RWPE2 (cell line): Measurements from ENCODE around the gene DOCK7.

ENCODE experiments used
- ATAC-seq: fragments of 200-7000 bp; cut with Tn5 transposase; 3 replicates; pipeline ENCODE4 v1.9.1; 2021; ENCODE audit warnings: low read depth
- DNase-seq: peaks from one replicate; pipeline ENCODE4 v3.0.0-alpha.2; 2020; ENCODE audit warnings: low spot score
- H3K27ac ChIP-seq: fragments of 450-650 bp; 2 replicates; pipeline ENCODE4 v1.5.1; 2017; ENCODE audit warnings: mild to moderate bottlenecking; ENCODE audit not compliant: poor library complexity, severe bottlenecking
- H3K27me3 ChIP-seq: fragments of 250-450 bp; sonication (Bioruptor Pico); 2 replicates; pipeline ENCODE4 v1.5.1; 2021; ENCODE audit warnings: mild to moderate bottlenecking, moderate library complexity; ENCODE audit not compliant: insufficient read depth, poor library complexity, severe bottlenecking
- H3K36me3 ChIP-seq: fragments of 250-450 bp; sonication (Bioruptor Pico); 2 replicates; pipeline ENCODE4 v1.5.1; 2020; ENCODE audit warnings: low read depth, mild to moderate bottlenecking, moderate library complexity
- H3K4me1 ChIP-seq: fragments of 250-450 bp; sonication (Bioruptor Pico); 2 replicates; pipeline ENCODE4 v1.5.1; 2021; ENCODE audit warnings: mild to moderate bottlenecking, moderate library complexity; ENCODE audit not compliant: insufficient read depth, poor library complexity, severe bottlenecking
- H3K4me3 ChIP-seq: fragments of 250-450 bp; sonication (Bioruptor Pico); 2 replicates; pipeline ENCODE4 v1.5.1; 2021; ENCODE audit warnings: mild to moderate bottlenecking, moderate library complexity; ENCODE audit not compliant: severe bottlenecking
- H3K9me3 ChIP-seq: fragments of 250-450 bp; sonication (Bioruptor Pico); 2 replicates; pipeline ENCODE4 v1.5.1; 2021; ENCODE audit warnings: mild to moderate bottlenecking, moderate library complexity; ENCODE audit not compliant: severe bottlenecking
- TF ChIP-seq, protein P1 (sequence below): fragments of 450-650 bp; IDR thresholded peaks from one replicate; pipeline ENCODE4 v1.5.1; 2017; ENCODE audit warnings: mild to moderate bottlenecking, moderate library complexity; ENCODE audit not compliant: poor library complexity, severe bottlenecking

The DOCK7 gene

DNA sequence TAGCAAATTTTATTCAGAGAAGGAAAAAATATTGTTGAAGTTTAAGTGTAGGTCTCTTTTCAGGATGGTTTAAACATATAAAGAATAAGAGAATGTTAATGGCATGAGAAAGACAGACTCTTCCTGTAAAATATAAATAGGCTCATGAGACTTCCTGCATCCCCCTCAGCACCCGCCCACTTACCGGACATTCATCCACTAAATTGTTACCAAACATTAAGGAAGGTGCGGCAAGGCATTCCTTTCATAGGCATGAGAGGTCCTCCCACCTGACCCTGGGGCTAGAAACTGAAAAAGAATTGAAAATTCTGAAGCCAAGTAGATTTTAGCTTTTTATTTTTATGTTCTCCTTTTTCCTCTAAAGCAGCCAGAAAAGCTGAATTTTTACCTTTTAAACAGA, 261.9 kb downstream of the DOCK7 start:
- Histone ChIP-seq H3K27ac (peak overlapping the region; percentile 4), H3K4me3 (no peak overlapping the region), H3K4me1 (peaks cover 7% of the 10 kb centered on the region), H3K9me3 (no peaks in the 10 kb centered on the region), H3K36me3 (no peaks in the 10 kb centered on the region), H3K27me3 (no peaks in the 10 kb centered on the region)
- DNase-seq = no peak
- ATAC-seq = peak; percentile 64; the same call in 2 of the 3 replicates
- TF ChIP-seq, protein P1, sequence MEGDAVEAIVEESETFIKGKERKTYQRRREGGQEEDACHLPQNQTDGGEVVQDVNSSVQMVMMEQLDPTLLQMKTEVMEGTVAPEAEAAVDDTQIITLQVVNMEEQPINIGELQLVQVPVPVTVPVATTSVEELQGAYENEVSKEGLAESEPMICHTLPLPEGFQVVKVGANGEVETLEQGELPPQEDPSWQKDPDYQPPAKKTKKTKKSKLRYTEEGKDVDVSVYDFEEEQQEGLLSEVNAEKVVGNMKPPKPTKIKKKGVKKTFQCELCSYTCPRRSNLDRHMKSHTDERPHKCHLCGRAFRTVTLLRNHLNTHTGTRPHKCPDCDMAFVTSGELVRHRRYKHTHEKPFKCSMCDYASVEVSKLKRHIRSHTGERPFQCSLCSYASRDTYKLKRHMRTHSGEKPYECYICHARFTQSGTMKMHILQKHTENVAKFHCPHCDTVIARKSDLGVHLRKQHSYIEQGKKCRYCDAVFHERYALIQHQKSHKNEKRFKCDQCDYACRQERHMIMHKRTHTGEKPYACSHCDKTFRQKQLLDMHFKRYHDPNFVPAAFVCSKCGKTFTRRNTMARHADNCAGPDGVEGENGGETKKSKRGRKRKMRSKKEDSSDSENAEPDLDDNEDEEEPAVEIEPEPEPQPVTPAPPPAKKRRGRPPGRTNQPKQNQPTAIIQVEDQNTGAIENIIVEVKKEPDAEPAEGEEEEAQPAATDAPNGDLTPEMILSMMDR = no peak

DNA sequence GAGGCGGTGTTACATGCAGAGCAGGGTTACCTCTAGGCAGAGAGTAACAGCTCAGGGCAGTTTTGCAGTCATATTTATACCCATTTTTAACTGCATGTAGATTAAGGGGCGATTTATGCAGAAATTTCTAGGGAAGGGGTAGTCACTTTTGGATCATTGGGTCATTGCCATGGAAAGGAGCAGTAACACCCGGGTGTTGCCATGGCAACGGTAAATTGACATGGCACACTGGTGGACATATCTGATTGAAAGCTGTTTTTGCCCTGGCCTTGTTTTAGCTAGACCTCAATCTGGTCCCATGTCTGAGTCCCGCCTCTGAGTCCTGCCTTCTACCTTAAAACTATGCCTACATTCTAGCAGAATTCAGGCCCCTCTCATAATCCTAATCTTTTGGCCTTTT, 263.1 kb downstream of the DOCK7 start:
- TF ChIP-seq, protein P1 = no peak

DNA sequence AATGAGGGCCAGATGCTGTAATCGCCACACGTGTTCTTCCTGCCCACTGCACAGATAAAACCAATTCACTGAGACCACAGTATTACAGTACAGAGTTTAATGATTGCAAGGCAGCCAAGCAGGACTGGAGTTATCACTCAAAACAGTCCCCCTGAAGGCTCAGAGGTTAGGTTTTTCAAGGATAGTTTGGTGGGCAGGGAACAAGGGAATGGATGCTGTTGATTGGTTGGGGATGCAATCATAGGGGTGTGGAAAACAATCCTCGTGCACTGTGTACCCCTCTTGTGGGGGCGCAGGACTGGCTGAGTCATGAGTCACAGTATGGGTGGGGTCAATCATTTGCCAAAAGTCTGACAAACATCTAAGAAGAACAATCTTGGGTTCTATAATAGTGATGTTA, 263.8 kb downstream of the DOCK7 start:
- Histone ChIP-seq H3K9me3 (no peaks in the 10 kb centered on the region), H3K4me3 (no peak overlapping the region), H3K27ac (no peak overlapping the region), H3K4me1 (peaks cover 7% of the 10 kb centered on the region), H3K27me3 (no peaks in the 10 kb centered on the region), H3K36me3 (no peaks in the 10 kb centered on the region)
- TF ChIP-seq, protein P1 = no peak
- ATAC-seq (peak; percentile 14; the same call in 1 of the 3 replicates), DNase-seq (no peak)

More for the DNA sequence above, 263.1 kb downstream of the DOCK7 start:
- Histone ChIP-seq H3K36me3 (no peaks in the 10 kb centered on the region), H3K4me1 (peaks cover 7% of the 10 kb centered on the region), H3K4me3 (no peak overlapping the region), H3K9me3 (no peaks in the 10 kb centered on the region), H3K27me3 (no peaks in the 10 kb centered on the region), H3K27ac (no peak overlapping the region)
- ATAC-seq = no peak
- DNase-seq = no peak

DNA sequence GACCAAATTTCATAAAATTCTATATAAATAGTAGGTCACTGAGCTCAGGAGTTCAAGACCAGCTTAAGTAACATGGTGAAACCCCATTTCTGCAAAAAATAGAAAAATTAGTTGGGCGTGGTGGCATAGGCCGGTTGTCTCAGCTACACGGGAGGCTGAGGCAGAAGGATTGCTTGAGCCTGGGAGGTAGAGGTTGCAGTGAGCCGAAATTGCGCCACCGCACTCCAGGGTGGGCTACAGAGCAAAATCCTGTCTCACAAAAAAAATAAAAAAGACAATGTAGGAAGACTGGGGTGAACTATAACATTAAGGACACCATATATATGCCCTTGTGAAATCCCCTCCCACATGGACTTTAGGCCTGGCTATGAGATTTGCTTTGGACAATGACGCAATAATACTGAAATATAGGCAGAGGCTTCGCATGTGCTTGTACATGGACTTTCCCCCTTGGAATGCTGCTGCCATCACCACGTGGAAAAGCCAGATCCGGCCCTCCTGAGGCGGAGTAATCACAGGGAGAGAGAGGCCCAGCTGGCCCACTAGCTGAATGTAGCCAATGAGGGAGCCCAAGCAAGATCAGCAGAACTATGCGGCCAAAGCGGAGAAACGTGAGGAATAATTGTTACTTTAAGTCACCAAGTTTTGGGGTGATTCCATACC, 264.5 kb downstream of the DOCK7 start:
- Histone ChIP-seq H3K27ac (no peak overlapping the region), H3K4me1 (peaks cover 7% of the 10 kb centered on the region), H3K36me3 (no peaks in the 10 kb centered on the region), H3K27me3 (no peaks in the 10 kb centered on the region), H3K4me3 (no peak overlapping the region), H3K9me3 (no peaks in the 10 kb centered on the region)
- DNase-seq = no peak
- no peak for ATAC-seq
- TF ChIP-seq, protein P1 = no peak

DNA sequence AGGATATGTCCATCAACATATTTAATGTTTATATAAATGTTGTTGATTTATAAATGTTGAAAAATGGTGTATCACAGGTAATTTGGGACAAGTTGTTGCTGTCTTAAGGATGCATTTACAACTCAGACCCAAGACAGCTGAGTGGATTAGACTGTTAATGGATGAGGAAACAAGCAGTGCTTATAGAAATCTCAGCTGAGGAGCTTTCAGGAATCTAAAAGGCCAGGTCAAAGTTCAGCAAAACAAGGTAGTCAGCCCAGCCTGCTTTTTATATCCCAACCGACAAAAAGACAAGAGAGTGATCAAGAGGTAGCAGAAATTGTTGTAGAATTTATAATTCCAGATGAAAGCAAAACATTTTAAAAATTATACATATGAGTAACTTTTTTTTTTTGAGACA, 268.0 kb downstream of the DOCK7 start:
- no peak overlapping the region for H3K27ac ChIP-seq
- ATAC-seq = no peak
- H3K36me3 ChIP-seq = no peaks in the 10 kb centered on the region
- DNase-seq = no peak
- TF ChIP-seq, protein P1 = no peak
- no peaks in the 10 kb centered on the region for H3K27me3 ChIP-seq
- H3K4me1 ChIP-seq = no peaks in the 10 kb centered on the region
- no peaks in the 10 kb centered on the region for H3K9me3 ChIP-seq
- no peak overlapping the region for H3K4me3 ChIP-seq
